ENCODE results near the gene EPG5.
"Not testable (repeated sequence)": the region's sequence is repeated elsewhere in the genome, so short reads cannot be mapped to it uniquely, and the experiment has no call there.

Gene EPG5

GRCh38 chr18:45967007-45967706, at the start of gene EPG5:
Gene EPG5 (minus strand): TSS chr18:45967329. CDS start chr18:45967239, 90 bp downstream.
- peak; percentile 92 for DNase-seq (ENCODE audit: low spot score)

- no peak for DNase-seq (ENCODE audit: low spot score)
These were observed 46.5 kb upstream of the EPG5 start for GRCh38 chr18:46013484-46014189.

- peak; percentile 14 for DNase-seq (ENCODE audit: low spot score)
These were observed 43.5 kb upstream of the EPG5 start for GRCh38 chr18:46010676-46011075.

GRCh38 chr18:46010050-46010449, 42.9 kb upstream of the EPG5 start:
- DNase-seq (ENCODE audit: low spot score): no peak

GRCh38 chr18:46009125-46009840, 42.2 kb upstream of the EPG5 start:
- DNase-seq (ENCODE audit: low spot score): peak; percentile 56

- peak; percentile 22 for DNase-seq (ENCODE audit: low spot score)
These were observed 41.4 kb upstream of the EPG5 start for GRCh38 chr18:46008531-46008930.

- no peak for DNase-seq (ENCODE audit: low spot score)
These were observed 40.0 kb upstream of the EPG5 start for GRCh38 chr18:46007165-46007564.

GRCh38 chr18:46002934-46003333, 35.8 kb upstream of the EPG5 start:
- DNase-seq (ENCODE audit: low spot score): no peak

- no peak for DNase-seq (ENCODE audit: low spot score)
These were observed 34.8 kb upstream of the EPG5 start for GRCh38 chr18:46001892-46002291.

- DNase-seq (ENCODE audit: low spot score): no peak
These were observed 33.9 kb upstream of the EPG5 start for GRCh38 chr18:46001074-46001473.

GRCh38 chr18:45999536-45999935, 32.4 kb upstream of the EPG5 start:
- no peak for DNase-seq (ENCODE audit: low spot score)

- DNase-seq (ENCODE audit: low spot score): no peak
These were observed 31.1 kb upstream of the EPG5 start for GRCh38 chr18:45998244-45998643.

GRCh38 chr18:45997700-45998151, 30.6 kb upstream of the EPG5 start:
- DNase-seq (ENCODE audit: low spot score): no peak

GRCh38 chr18:45995461-45995860, 28.3 kb upstream of the EPG5 start:
- DNase-seq (ENCODE audit: low spot score): no peak

GRCh38 chr18:45993438-45993837, 26.3 kb upstream of the EPG5 start:
- no peak for DNase-seq (ENCODE audit: low spot score)

- DNase-seq (ENCODE audit: low spot score): not testable (repeated sequence)
These were observed 25.4 kb upstream of the EPG5 start for GRCh38 chr18:45992527-45992926.

- no peak for DNase-seq (ENCODE audit: low spot score)
These were observed 24.7 kb upstream of the EPG5 start for GRCh38 chr18:45991788-45992187.

GRCh38 chr18:45984546-45985235, 17.6 kb upstream of the EPG5 start:
- DNase-seq (ENCODE audit: low spot score): no peak

GRCh38 chr18:45981821-45982220, 14.7 kb upstream of the EPG5 start:
- no peak for DNase-seq (ENCODE audit: low spot score)

GRCh38 chr18:45980229-45980628, 13.1 kb upstream of the EPG5 start:
- no peak for DNase-seq (ENCODE audit: low spot score)

- peak; percentile 6 for DNase-seq (ENCODE audit: low spot score)
These were observed 11.0 kb upstream of the EPG5 start for GRCh38 chr18:45978084-45978483.

- no peak for DNase-seq (ENCODE audit: low spot score)
These were observed 9.8 kb upstream of the EPG5 start for GRCh38 chr18:45976974-45977373.
